ENCODE results near the gene PFKP. TPM values are rescaled to one million over a fixed set of nuclear protein-coding genes. Genes with fewer than 3 reads are reported as not detected.

The PFKP gene
- total RNA-seq, 2 donors from 2014 or later: 109 to 216 TPM

DNA sequence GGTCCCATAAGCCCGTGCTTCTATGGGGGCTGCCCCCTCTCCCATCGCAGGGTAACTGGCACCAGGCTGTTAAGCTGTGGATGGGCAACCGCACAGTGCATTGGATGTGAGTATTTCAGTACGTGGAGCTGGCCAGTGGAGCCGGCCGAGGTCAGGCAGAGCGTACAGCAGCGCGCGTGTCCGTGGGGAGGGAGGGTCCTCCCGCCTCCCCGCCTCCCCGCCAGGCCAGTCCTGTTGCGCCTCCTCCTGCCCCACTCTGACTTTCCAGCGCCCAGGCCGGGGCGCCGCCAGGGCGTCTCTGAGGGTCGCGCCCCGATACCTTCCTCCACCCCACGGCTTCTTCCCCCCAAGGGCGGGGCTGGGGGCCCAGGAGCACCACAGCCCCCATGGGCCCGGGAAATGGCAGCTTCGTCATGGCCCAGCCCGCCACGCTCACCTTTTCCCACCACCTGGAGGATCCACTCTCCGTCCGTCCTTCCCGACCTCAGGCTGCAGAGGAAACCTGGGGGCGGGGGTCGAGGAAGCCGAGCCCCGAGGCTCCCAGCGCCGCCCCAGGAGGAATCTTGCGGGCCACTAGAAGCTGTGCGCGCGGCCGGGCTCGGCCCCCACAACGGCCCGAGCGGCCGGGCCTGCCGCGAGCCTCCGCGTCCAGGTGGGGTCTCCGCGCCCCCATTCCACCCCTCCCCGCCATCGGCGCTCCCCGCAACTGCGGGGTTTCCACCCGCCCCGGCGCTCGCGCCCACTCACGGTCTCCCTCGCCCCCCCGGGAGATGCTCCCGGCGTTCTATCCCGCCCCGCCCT, 831 bp upstream of the PFKP start:
- intact Hi-C loops (cut with DNase I): no loop called here
- no peak for DNase-seq (ENCODE audit: low spot score)

DNA sequence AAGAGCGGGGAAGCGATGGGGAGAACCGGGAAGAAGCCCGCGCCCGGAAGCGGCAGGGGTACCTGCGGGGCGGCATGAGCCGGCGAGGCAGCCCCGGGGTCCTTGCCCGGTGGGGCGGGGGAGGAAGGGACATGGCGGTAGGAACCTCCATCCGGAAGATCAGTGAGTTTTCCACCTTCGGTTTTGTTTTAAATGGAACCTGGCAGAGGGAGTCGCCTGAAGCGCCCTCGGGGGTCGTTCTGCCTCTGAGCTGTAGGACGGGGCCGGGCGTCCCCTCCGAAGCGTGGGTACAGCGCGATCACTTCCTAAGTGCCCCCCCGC, 471 bp downstream of the PFKP start:
- intact Hi-C loops (cut with DNase I): no loop called here
- DNase-seq (ENCODE audit: low spot score): no peak

DNA sequence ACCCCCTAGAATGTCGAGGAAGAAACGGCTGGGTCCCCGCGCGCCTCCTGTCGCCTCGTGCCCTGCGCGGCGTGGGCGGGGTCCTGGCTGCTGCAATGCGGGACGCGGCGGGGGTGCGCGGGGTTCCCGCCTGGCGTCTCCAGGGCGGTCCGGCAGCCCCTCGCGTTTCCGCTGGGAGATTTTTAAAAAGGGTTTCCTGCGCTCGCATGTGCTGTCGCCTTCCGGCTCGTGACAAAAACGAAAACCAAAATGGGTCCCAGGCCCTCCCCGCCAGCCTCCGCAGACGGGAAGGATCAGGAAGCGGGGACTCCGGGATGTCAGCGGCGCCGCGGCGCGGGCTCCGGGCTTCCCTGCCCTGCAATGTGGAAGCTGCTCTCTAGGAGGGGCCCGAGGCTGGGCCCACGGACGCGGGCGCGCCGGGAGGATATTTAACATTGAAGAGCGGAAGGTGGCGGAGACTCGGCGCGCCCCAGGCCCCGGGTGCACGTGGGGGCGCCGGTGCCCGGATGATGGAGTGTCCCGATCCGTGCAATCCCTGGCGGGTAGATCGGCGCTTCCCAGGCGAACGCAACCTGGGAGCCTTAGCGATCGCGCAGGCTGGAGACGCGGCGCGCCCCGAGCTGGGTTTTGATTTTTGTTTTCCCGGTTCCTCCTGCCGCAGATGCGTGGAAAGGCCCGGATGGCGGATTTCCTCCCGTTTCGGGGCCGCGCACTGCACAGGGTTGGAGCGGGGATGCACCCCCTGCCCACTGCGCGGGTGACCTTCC, 1.0 kb downstream of the PFKP start:
- DNase-seq (ENCODE audit: low spot score): peak; percentile 91

DNA sequence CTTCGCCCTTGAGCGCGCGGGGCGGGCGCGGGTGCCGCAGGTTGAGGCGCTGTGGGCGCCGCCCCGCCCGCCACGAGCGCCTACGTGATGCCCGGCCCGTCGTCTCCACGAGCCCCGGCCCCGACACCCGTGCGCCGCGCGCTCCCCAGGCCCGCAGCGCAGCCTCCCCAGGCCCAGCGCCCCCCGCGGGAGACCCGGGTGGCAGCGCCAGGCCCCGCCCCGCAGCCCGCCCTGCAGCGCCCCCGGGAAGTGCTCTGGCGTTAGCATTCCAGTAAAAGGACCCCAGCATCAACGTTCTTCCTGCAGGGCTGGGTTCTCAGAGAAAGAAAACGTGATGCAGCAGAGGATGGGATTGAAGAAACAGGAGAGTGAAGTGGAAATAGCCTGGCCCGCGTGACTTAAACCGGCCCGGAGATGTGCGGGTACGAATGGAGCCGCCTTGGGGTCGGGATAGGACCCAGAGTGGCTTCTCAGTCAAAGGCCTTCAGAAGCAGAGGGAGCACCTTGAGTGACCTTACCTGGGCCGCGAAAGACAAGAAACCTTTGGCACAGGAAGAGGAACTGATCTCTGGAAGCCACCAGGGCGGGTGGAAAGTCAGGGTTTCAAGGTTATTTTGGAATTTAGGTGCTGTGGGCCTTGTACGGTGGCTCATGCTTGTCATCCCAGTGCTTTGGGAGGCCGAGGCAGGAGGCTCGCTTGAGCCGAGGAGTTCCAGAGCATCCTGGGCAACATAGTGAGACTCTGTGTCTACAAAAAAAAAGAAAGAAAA, 1.8 kb downstream of the PFKP start:
- intact Hi-C loops (cut with DNase I): no loop called here
- DNase-seq (ENCODE audit: low spot score): no peak

More for the DNA sequence above, 1.0 kb downstream of the PFKP start:
- intact Hi-C loops (cut with DNase I): no loop called here

DNA sequence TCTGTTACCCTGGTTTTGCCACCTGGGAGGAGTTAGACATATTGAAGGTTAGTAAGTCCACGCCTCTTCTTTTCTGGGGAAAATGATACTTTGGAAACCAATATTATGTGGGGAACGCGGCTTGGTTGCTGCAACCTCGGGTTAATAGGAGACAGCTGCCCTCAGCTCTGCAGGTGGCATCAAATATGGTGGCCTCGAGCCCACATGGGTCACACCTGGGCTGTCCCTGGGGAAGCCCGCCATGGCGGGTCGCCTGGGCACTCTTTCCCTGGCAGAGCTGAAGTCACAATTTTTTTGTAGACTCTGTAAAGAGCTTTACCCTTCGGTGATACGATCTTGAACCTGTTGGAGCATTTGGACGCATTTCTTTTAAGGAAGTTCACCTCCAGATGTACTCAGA, 2.5 kb downstream of the PFKP start:
- intact Hi-C loops (cut with DNase I): no loop called here
- DNase-seq (ENCODE audit: low spot score): no peak

DNA sequence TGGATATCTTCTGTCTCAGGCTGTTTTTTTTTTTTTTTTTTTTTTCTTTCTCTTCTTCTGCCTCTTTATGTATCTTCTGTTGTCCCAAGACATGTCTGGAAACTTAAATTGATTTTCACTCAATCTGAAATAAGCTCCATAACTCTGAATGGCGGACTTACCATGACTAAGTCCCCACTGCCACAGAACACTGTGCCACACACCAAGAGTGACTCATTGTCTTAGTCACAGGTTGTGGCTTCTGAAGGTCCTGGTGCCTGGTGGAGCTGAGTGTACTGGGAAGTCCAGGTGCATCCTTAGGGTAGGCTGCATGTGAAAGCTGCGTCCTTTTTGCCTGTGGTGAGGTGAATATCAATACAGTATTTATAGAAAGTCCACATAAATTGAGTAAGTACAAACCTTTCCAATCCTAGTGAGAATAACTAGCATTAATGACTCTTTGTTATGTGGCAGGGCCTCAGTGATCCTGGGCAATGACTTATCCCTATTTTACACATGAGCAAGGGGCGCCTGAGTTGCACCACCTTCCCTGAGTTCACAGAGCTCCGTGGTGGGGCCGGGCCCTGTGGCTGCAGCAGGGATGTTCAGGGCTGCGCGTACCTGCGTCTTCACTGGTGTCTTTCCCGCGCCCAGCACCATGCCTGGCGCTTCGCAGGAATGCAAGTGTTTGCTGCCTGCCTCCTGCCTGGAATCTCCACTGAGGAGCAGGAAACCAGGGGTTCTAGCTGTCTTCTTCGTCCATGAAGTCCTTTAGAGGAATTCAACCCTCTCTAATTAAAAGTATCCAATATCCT, 4.3 kb downstream of the PFKP start:
- DNase-seq (ENCODE audit: low spot score): no peak
- intact Hi-C loops (cut with DNase I): no loop called here

DNA sequence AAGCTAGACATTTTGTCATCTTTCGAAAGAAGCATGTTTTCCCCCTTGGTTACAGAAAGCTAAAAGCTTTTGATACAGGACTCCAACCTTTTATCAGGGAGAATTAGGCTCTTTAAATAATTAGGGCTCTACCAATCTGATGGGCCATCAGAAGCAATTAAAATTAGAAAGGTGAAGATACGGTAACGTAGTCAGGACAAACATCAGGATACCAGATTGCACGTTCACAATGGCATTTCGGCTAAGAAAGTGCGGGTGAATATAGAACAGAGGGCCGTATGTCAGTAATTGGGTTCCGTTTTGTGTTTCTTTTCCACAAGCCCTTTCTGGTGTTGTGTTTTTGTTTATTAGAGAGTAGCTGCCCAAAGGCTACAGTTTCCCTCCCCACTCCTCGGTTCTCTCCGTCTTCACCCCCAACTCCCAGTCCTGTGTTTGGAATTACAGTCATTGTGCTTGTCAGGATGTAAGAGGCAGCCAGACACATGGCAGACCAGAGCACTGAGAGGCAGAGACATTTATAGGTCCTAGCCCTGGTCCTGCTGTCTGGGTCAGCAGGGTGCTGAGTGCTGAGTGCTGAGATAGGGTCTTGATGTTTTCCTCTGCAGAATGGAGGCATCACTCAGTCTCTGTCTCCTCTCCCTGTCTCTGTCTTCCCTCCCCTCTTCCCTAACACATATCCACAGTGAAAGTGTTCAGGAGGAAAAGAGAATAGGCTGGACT, 5.5 kb downstream of the PFKP start:
- intact Hi-C loops (cut with DNase I): no loop called here
- no peak for DNase-seq (ENCODE audit: low spot score)

DNA sequence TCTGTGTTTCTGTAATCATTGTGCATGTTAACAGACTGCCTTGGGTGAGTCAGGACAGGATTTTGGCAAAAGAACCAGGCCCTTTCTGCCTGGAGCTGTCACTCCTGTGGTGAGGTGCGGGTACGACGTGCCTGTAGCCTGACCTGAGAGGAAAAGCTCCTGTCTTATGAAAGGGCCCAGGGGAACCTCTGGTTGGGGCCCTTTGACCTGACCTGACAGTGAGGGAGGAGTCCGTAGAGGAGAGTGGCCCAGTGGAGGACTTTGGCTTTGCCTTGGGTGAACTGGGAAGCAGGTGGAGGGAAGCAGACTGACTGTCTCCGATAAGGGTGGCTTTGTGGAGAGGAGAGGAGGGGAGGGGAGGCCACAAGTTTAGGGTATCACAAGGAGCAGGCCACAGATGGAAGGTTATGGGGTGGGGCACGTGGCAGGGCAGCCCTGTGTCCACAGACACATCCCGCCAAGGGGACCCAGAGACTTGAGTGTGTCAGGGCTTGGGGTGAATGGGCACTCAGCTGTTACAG, 6.9 kb downstream of the PFKP start:
- DNase-seq (ENCODE audit: low spot score): no peak
- intact Hi-C loops (cut with DNase I): no loop called here

DNA sequence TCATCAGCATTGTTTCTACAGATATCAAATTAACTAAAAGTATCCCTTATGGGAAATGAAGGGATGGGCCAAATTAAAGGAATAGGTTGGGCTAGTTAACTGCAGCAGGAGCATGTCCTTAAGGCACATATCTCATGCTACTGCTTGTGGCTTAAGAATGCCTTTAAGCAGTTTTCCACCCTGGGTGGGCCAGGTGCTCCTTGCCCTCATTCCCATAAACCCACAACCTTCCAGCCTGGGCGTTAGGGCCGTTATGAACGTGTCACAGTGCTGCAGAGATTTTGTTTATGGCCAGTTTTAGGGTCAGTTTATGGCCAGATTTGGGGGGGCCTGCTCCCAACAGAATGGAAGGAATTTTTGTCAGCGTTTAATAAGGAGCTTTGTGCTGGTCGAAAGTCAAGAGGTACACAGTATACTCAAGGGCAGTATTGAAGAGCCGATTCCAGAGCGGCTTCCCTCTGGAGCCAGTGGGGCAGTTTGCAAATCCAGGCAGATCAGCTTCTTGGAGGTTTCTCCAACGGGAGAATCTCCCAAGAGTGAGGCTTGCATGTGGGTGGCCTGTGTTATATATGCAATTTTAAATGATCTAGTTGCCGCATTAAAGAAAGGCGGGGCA, 7.7 kb downstream of the PFKP start:
- intact Hi-C loops (cut with DNase I): no loop called here
- DNase-seq (ENCODE audit: low spot score): no peak

DNA sequence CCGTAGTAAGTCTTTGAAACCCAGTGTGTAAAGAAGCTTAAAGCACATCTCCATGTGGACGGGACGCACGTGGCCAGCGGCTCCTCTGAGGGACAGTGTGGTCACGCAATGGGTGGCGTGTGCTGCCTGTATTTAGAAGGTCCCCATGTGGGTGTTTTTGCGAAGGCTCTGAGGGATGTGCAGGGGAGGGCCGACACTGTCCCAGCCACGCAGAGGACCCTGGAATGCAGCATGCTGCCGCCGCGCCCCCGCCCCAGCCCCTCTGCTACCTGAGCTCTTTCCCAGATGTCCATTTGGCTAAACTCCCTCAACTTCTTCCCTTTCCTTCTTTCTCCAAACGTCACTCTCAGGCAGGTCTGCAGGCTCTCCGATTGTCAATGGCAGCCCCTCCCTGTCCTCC, 8.8 kb downstream of the PFKP start:
- DNase-seq (ENCODE audit: low spot score): no peak
- intact Hi-C loops (cut with DNase I): no loop called here

DNA sequence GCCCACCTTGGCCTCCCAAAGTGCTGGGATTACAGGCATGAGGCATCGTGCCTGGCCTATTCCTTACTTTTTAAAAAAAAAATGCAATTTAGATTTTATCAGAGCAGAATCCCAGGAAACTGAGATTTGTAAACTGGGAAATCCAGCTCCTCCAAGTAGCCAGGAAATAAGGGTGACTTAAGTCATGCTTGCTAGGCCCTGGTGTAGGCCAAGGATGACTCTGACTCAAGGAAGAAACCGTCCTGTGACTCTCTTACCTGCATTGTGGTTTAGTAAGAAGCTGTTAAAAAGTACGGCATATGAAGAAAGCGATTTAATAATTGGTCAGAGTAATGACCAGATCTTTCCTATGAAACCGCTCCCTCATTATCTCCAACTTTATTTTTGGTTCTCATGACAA, 10.2 kb downstream of the PFKP start:
- no peak for DNase-seq (ENCODE audit: low spot score)
- intact Hi-C loops (cut with DNase I): no loop called here

DNA sequence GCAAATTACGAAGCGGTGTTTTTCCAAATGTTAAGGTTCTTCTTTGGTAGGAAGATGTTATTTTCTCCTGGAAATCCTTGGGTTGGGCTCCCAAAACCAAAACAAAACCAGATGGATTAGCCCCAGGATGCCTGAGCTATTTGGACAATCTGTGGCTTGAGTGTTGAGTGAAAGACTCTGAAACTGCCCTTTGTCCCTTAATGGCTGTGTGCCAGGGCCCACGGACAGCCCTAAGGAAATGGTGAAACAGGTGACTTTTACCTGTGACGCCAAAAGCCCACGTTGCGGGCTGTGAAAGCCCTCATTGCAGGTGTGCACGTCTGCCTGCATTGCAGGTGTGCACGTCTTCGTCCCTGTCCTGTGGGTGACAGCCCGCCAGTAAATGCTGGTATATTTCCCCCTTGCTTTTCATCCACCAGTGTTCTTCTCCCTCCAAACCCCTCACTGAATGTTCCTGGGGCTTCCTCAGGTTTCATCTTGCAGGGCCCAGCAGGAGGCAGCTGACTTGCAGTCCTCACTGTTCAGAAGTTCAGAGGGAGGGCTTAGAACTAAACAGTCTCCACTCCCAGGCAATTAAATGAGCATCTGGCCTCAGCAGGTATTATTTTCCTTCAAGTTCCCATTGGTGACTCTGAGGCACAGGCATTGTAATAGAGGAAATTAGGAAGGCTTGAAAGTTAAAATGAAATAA, 10.7 kb downstream of the PFKP start:
- DNase-seq (ENCODE audit: low spot score): no peak
- intact Hi-C loops (cut with DNase I): no loop called here

DNA sequence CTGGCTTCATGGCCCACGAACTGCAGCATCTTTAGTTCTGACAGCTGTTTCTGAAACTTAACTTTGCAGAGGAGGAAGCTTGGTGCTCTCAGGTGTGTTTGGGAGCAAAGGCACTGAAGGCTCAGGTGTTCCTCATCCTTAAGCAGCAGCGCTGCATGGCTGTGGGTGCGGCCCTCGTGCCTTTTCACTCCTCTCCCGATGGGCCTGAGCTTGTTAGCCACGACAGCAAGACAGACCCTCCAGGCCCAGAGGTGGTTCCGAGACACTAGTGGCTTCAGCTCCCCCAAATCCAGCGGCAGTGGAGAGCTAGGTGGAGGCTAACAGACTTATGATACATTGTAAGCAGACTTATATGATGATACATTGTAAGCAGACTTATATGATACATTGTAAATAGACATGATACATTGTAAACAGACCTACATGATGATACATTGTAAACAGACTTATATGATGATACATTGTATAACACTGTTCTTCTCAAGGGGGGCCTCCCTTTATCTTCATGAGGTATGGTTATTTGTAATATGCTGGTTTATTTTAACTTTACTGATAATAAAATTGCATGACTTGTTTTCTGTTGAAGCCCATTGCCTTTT, 14.1 kb downstream of the PFKP start:
- DNase-seq (ENCODE audit: low spot score): no peak
- intact Hi-C loops (cut with DNase I): no loop called here

DNA sequence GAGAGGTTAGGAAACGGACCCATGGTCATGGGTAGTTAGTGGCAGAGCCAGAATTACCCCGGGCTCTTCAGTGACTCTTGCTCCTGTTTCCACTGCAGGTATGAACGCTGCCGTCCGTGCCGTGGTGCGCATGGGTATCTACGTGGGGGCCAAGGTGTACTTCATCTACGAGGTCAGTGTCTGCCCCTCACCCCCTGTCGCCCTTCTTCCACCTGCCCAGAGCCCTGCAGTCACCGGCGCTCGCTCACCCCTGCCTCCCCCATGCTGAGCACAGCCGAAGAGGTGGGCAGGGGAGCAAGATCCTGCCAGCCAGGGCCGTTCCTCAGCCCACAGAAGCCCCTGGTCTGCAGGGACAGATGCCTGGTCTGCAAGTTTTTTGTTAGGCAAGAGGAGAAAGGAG, 14.9 kb downstream of the PFKP start:
- no peak for DNase-seq (ENCODE audit: low spot score)
- intact Hi-C loops (cut with DNase I): no loop called here

DNA sequence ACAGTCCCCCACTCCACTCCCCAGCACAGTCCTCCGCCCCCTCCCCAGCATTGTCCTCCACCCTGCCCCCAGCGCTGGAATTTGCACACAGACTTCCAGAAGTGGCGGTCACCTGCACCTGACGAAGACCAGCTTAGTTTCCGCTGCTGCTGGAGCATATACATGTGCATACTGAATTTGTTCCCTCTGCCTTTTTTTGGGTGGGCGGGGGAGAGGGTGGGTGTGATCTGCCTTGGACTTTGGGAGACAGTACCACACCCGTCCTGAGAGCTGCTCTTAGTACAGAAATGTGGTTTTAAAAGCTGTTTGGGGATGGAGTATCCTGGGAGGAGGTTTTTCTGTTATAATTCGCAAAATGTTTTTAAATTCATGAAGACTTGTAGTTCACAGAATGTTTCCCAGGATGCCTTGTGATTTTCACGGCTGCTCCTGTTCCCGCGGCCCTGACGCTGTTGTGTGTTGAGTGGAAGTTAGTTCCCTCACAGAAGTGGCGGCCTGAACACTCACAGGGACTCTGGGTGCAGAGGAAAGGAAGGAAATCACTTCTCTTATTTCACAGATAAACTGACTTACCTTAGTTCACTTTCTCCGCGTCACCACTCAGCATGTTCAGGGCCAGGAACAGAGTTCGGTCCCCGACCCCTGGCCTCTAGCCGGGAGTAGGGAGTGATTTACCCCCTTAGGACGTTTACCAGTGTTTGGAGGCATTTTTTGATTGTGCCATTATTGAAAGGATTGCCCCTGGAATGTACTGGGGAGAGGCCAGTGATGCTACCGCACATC, 18.6 kb downstream of the PFKP start:
- no peak for DNase-seq (ENCODE audit: low spot score)
- intact Hi-C loops (cut with DNase I): no loop called here

DNA sequence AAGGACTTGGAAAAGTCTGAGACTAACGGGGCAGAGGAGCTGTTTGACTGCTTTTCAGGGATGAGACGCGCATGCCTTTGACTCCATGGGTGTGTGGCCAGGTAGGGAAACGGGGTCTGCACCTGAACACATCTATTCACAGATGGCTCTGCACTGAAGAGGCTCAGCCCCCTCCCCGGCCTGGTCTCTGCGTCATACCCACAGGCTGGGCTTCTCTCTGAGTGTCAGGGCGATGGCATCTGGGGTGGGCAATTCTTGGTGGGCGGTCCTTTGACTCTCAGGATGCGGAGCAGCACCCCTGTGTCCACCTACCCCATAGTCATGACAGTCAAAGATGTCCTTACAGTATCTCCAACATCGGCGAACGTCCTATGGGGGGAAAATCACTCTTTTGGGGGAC, 23.0 kb downstream of the PFKP start:
- intact Hi-C loops (cut with DNase I): loop anchor here in 1 of 2 donors (5.0 kb wide), 1 partner anchor 1578 kb away; no protein-coding TSS in a partner anchor

More for the DNA sequence above, 23.0 kb downstream of the PFKP start:
- peak; percentile 70 for DNase-seq (ENCODE audit: low spot score)
